ENCODE measurements around the gene UBL7.

UBL7 gene

DNA sequence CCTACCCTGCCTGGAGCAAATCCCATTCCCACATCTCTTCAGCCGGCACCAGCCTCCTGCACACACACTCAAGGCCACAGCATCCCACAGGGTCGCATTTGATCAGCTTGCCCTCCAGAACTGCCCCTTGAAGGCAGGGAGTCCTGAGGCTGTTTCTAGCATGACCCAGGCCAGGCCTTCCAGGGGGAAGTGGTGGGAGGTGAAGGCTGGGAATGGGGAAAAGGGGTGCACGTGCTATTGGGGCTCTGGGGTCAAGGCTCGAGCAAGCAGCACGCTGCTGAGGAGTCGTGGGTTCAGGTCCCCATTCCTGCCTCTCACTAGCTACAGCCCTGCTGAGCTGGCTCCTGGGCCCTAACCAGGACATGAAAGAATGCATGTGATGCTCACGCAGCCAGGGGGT is 52.1 kb downstream of the UBL7 start:
- no peak for DNase-seq (ENCODE audit: low read depth)
- in situ Hi-C loops (cut with HindIII; ENCODE audit: low sequenced_read_pairs), result no loop called here
- TF ChIP-seq, protein P1, sequence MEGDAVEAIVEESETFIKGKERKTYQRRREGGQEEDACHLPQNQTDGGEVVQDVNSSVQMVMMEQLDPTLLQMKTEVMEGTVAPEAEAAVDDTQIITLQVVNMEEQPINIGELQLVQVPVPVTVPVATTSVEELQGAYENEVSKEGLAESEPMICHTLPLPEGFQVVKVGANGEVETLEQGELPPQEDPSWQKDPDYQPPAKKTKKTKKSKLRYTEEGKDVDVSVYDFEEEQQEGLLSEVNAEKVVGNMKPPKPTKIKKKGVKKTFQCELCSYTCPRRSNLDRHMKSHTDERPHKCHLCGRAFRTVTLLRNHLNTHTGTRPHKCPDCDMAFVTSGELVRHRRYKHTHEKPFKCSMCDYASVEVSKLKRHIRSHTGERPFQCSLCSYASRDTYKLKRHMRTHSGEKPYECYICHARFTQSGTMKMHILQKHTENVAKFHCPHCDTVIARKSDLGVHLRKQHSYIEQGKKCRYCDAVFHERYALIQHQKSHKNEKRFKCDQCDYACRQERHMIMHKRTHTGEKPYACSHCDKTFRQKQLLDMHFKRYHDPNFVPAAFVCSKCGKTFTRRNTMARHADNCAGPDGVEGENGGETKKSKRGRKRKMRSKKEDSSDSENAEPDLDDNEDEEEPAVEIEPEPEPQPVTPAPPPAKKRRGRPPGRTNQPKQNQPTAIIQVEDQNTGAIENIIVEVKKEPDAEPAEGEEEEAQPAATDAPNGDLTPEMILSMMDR (IDR thresholded peaks at IDR 0.05; ENCODE audit: low read depth, low read length, missing control alignments), result no peak
- H3K4me3 ChIP-seq (ENCODE audit: low read depth, low read length), result no peak overlapping the region

DNA sequence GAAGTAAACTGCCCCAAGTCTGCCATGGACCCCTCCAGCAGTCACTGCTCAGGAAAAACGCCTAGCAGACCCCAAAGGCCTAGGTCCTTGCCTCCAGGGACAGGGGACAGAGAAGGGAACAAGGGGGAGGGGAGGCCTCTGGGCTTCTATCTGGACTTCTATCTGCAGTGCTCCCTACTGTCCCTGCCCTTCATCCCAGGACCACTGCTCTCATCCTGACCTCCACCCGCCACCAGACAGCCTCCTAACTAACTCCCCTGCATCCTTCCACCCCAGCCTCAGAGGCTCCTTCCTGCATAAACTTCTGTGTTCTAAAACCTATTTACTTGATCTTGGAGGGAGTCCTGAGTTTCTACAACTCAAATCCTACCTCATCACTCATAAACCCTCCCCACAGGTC is 52.6 kb downstream of the UBL7 start:
- no peak overlapping the region for H3K4me3 ChIP-seq (ENCODE audit: low read depth, low read length)
- DNase-seq (ENCODE audit: low read depth), result no peak
- in situ Hi-C loops (cut with HindIII; ENCODE audit: low sequenced_read_pairs), result no loop called here
- TF ChIP-seq, protein P1 (IDR thresholded peaks at IDR 0.05; ENCODE audit: low read depth, low read length, missing control alignments), result no peak

DNA sequence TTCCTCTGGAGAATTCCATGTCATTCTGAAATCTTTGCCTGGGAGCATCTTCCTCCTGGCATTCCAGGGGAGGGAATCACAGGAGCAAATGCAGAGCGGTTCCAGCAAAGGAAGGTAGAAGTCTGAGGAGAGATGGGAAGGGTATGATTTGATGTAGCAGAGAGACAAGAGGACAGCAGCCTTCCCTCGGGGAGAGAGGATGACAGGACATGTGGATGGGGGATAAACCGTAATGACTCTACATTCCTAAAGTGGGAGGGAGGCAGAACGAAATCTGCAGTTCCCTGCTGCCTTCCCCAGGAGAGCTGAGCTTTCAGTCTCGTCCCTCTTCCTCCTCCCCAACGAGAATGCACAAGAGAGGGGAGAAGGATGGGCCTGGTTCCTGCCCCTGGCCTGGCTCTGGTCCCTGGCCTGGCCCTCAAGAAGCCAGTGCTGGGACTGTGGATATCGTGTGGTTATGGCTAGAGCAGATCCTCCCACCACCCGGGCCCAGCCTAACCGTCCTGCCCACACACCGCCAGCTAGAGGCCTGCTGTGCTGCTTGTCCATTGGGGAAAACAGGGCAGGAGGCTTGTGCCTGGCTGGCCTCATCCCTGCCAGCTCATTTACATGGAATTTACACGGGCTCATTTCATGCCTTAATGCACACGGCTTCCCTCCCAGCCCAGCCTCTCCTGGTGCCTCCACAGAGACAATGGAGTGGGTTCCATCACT is 53.8 kb downstream of the UBL7 start:
- in situ Hi-C loops (cut with HindIII; ENCODE audit: low sequenced_read_pairs), result no loop called here
- H3K4me3 ChIP-seq (ENCODE audit: low read depth, low read length), result no peak overlapping the region
- TF ChIP-seq, protein P1 (IDR thresholded peaks at IDR 0.05; ENCODE audit: low read depth, low read length, missing control alignments), result no peak
- peak; percentile 74 for DNase-seq (ENCODE audit: low read depth)

DNA sequence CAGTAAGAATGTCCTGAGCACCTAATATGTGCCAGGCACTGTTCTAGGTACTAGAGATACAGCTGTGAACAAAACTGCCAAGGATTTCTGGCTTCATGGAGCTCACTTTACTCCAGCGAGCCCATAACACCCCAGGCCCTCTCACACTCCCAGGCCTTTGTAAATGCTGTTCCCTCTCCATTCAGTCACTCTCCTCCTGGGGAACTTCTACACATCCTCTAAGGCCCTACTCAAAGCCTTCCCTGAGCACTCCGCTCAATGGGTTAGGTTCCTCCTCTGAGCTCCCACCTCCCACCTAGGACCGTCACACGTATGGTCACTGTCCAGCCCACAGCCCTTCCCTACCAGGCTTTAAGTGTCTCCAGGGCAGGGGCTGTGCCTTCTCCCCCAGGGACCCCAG is 54.4 kb downstream of the UBL7 start:
- H3K4me3 ChIP-seq (ENCODE audit: low read depth, low read length), result no peak overlapping the region
- no peak for DNase-seq (ENCODE audit: low read depth)
- in situ Hi-C loops (cut with HindIII; ENCODE audit: low sequenced_read_pairs), result no loop called here
- TF ChIP-seq, protein P1 (IDR thresholded peaks at IDR 0.05; ENCODE audit: low read depth, low read length, missing control alignments), result no peak

DNA sequence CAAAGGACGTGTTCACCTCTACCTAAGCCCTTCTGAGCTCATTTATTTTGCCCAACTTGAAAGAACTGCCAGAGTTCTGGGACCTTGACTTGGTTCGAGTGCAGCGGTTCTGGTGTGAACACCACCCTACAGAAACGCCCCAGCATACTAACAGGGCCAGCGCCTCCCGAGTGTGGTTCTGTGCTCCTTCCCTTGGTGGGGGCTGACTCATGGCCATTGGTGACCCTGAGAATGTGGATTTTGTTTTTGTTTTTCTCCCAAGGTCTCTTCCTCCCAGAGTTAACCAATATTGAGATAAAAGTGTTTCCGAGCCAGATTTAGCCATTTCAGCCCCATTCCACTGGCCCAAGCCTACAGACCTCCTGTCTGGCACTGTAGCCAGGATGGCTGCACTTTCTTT is 55.1 kb downstream of the UBL7 start:
- TF ChIP-seq, protein P1 (IDR thresholded peaks at IDR 0.05; ENCODE audit: low read depth, low read length, missing control alignments), result no peak
- no peak for DNase-seq (ENCODE audit: low read depth)
- H3K4me3 ChIP-seq (ENCODE audit: low read depth, low read length), result no peak overlapping the region
- in situ Hi-C loops (cut with HindIII; ENCODE audit: low sequenced_read_pairs), result no loop called here

DNA sequence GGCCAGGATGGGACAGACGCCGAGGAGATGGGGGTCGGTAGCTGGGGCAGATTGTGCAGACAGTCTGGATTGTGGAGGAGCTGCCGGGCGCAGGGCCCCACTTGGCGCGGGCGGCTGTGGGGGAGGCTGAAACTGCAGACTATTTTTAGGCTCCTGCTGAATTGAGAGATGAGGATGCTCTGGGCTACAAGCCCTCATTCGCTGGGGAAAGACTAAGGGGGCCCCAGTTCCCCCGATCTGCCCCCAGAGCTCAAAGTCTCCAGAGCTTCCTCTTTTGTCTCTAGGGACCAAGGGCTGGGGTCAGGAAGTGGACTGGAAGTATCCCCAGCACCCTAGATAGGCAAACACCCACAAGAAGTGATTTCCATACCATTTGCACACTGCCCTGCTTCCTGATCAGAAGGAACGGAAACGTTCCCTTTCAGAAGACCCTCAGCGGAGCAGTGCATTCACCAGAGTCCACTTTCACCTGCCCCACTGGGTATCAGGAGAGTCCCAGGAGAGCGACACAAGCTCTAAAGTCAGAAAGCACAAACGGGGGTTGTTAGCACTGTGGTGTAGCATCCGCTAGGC is 56.9 kb downstream of the UBL7 start:
- no peak overlapping the region for H3K4me3 ChIP-seq (ENCODE audit: low read depth, low read length)
- TF ChIP-seq, protein P1 (IDR thresholded peaks at IDR 0.05; ENCODE audit: low read depth, low read length, missing control alignments), result no peak
- DNase-seq (ENCODE audit: low read depth), result no peak
- in situ Hi-C loops (cut with HindIII; ENCODE audit: low sequenced_read_pairs), result no loop called here
